Peyer's patch (tissue), 4 donors: Measurements from ENCODE around the gene CAP2.

Experiments
- CTCF ChIP-seq, 6 experiments: fragments of 450-650 bp in 4 of 6; fragments of 200-600 bp in 2 of 6; sonication (generic) in 1 of 6; IDR thresholded peaks; one replicate each; pipeline ENCODE4 v1.5.1; 2017 to 2019; ENCODE audit warnings: antibody characterized with exemption in 6 of 6, mild to moderate bottlenecking in 3 of 6, moderate library complexity in 1 of 6
- POLR2A ChIP-seq, 2 donors: fragments of 450-650 bp; IDR thresholded peaks; one replicate each; pipeline ENCODE4 v1.5.1; 2017; ENCODE audit warnings: antibody characterized with exemption in 2 of 2, mild to moderate bottlenecking in 2 of 2, moderate library complexity in 2 of 2

DNA sequence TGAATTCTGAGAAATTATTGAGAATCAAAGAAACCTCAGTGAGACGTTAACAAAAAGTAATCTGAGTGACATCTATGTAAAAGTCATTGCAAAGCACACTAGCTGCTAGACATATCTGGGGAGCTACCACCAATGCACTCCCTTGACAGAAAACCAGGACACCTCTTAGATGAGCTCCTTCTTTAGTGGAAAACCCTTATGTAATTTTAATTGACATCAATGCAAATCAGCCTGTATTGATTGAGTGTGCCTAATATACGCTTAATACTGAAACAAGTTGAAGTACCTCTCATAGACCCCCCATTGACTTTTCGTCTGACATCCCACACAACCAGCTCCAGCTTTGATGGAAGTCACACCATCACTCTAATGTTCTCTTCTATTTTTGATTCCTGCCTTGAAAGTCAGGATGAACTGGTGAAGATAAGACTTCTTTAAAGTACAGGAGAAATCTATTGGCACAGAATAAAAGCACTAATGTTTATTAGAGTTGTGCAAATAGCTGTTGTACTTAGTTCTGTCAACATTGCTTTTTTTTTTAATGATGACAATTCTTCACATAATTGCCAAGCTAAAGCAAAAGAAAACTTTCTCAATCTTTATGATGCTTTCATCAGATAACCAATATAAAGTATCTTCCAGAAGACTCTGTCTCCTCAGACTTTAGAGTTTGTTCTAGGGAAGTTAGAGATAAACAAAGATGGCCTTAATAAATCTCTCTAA is 108.7 kb downstream of the CAP2 start:
- TF ChIP-seq POLR2A (IDR thresholded peaks at IDR 0.05) (no peak), CTCF (IDR thresholded peaks at IDR 0.05) (no peak)
